ENCODE results near the gene USP6NL. TPM values are rescaled to one million over a fixed set of nuclear protein-coding genes. Genes with fewer than 3 reads are reported as not detected.

The USP6NL gene
- 20.1 and 21.9 TPM in 2 replicates for total RNA-seq

DNA sequence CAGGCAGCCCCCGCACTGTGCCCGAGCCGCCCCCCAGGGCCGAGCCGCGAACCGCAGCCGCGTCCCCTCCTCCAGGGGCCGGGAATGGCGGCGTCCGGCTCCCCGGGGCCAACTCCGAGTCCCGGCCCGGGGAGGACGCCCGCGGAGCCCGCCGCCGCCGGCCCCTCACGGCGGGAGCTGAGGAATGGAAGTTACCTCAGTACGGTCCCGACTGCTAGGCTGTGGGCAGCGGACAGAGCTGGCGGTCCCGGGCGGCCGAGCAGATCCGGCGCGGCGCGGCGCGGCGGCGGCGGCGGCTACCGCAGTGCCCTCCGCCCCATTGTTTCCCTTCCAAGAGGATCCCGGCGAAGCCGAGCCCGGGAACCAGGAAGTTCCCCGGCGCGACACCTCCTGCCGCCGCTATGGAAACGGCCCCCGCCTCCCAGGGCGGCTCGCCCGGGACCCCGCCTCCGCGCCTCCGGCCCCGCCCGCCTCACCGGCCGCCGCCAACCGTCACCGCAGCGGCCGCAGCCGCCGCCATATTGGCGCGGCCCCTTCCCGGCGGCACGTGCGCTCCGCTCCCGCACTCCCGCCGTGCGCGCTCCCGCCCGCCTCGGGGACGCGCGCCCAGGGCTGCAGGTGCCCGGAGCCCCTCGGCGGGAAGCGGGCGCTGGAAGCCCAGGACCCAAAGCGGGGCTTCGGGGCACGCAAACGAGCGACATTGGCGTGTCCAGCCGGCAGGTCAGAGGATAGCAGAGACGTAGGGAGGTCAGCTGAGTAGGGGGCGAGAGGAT, at the start of gene USP6NL:
Gene USP6NL, minus strand, starts transcription at position 403 of the 773 bp plus-strand sequence. CDS start 14,016 bp downstream, outside the sequence.

Other genes with a start within 250 kb of the USP6NL start
- gene ECHDC3, start 130.7 kb upstream of the USP6NL start, total RNA-seq: 2.3 and 7.4 TPM in 2 replicates
- 7.4 and 7.7 TPM in 2 replicates for gene PROSER2, start 211.7 kb upstream of the USP6NL start, total RNA-seq